SU-DHL-6 (cell line): ENCODE measurements around the gene LRRFIP2.

ENCODE experiments used
- EZH2phosphoT487 ChIP-seq: fragments of 200-600 bp; sonication (generic), shearing (Covaris generic); conservative IDR thresholded peaks from 2 replicates; pipeline ENCODE4 v1.6.1; 2018; ENCODE audit warnings: mild to moderate bottlenecking, antibody characterized with exemption, low read length, moderate library complexity, mixed read lengths
- TF ChIP-seq, protein P1 (sequence below): fragments of 200-600 bp; sonication (generic); IDR thresholded peaks from one replicate; pipeline ENCODE4 v1.5.1; 2017; ENCODE audit warnings: antibody characterized with exemption, mild to moderate bottlenecking, low read length, moderate library complexity; ENCODE audit not compliant: insufficient read depth, poor library complexity, severe bottlenecking

DNA sequence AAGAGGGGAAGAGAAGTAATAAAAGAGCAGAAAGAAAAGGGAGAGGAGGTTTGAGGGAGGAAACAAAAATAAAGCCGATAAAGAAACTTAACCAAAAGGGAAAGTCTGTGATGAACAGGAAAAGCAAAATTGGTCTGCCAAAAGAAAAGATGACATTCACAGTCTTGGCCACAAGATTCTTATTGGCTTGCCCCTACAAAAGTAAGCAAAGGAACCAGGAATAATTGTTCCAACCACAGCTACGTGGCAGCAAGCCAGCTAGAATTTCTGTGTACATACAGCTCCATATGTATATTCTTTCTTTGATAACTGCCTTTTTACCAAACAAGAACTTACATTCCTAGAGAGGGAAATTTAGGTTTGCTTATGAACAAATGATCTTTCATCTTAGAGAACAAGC lies 101.5 kb downstream of the LRRFIP2 start:
- TF ChIP-seq EZH2phosphoT487 = no peak
- TF ChIP-seq, protein P1, sequence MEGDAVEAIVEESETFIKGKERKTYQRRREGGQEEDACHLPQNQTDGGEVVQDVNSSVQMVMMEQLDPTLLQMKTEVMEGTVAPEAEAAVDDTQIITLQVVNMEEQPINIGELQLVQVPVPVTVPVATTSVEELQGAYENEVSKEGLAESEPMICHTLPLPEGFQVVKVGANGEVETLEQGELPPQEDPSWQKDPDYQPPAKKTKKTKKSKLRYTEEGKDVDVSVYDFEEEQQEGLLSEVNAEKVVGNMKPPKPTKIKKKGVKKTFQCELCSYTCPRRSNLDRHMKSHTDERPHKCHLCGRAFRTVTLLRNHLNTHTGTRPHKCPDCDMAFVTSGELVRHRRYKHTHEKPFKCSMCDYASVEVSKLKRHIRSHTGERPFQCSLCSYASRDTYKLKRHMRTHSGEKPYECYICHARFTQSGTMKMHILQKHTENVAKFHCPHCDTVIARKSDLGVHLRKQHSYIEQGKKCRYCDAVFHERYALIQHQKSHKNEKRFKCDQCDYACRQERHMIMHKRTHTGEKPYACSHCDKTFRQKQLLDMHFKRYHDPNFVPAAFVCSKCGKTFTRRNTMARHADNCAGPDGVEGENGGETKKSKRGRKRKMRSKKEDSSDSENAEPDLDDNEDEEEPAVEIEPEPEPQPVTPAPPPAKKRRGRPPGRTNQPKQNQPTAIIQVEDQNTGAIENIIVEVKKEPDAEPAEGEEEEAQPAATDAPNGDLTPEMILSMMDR = no peak
